Neural cell (in vitro differentiated cells): ENCODE results near the gene GMPPB. TPM values are rescaled to one million over a fixed set of nuclear protein-coding genes. Genes with fewer than 3 reads are reported as not detected.
"Not testable (repeated sequence)": the region's sequence is repeated elsewhere in the genome, so short reads cannot be mapped to it uniquely, and the experiment has no call there.

Experiments
- H2AFZ ChIP-seq: fragments of 200-600, 300-800 bp; sonication (generic), shearing (Covaris generic); 2 replicates; pipeline ENCODE4 v1.6.0; 2014; ENCODE audit warnings: low read depth, mild to moderate bottlenecking, antibody characterized with exemption, low read length, moderate library complexity
- H3F3A ChIP-seq: fragments of 200-600 bp; shearing (Covaris generic); 2 replicates; pipeline ENCODE4 v1.6.1; 2016; ENCODE audit warnings: mild to moderate bottlenecking, moderate library complexity, mixed read lengths, antibody characterized with exemption, low read length; ENCODE audit not compliant: insufficient read depth, poor library complexity, severe bottlenecking
- H3K27ac ChIP-seq: fragments of 200-600, 300-800 bp; sonication (generic), shearing (Covaris generic); 2 replicates; pipeline ENCODE4 v1.5.1; 2014; ENCODE audit warnings: mild to moderate bottlenecking, low read length, moderate library complexity
- H3K27me3 ChIP-seq: fragments of 300-800, 200-600 bp; sonication (generic), shearing (Covaris generic); 2 replicates; pipeline ENCODE4 v1.6.0; 2014; ENCODE audit warnings: mild to moderate bottlenecking, low read depth, low read length, moderate library complexity; ENCODE audit not compliant: insufficient read depth
- H3K36me3 ChIP-seq: fragments of 300-800, 200-600 bp; sonication (generic), shearing (Covaris generic); 2 replicates; pipeline ENCODE4 v1.5.1; 2014; ENCODE audit warnings: mild to moderate bottlenecking, antibody characterized with exemption, low read length, moderate library complexity; ENCODE audit not compliant: insufficient read depth
- H3K4me2 ChIP-seq: fragments of 300-800, 200-600 bp; sonication (generic), shearing (Covaris generic); 2 replicates; pipeline ENCODE4 v1.6.0; 2014; ENCODE audit warnings: mild to moderate bottlenecking, low read length
- H3K4me3 ChIP-seq: fragments of 300-800, 200-600 bp; sonication (generic), shearing (Covaris generic); 2 replicates; pipeline ENCODE4 v1.5.1; 2014; ENCODE audit warnings: mild to moderate bottlenecking, low read length, moderate library complexity
- H3K79me2 ChIP-seq: fragments of 200-600 bp; shearing (Covaris generic); replicated peaks from 2 replicates; pipeline ENCODE4 v1.6.0; 2014; ENCODE audit warnings: mild to moderate bottlenecking, low read length, moderate library complexity; ENCODE audit not compliant: insufficient read depth
- H3K9ac ChIP-seq: fragments of 300-800, 200-600 bp; sonication (generic), shearing (Covaris generic); 2 replicates; pipeline ENCODE4 v1.6.1; 2016; ENCODE audit warnings: mild to moderate bottlenecking, low read length, mixed read lengths
- H3K9me2 ChIP-seq: fragments of 200-600 bp; shearing (Covaris generic); 2 replicates; pipeline ENCODE4 v1.6.1; 2016; ENCODE audit warnings: mild to moderate bottlenecking, low read length, mixed read lengths; ENCODE audit not compliant: insufficient read depth
- H3K9me3 ChIP-seq: fragments of 200-600, 300-800 bp; sonication (generic), shearing (Covaris generic); 2 replicates; pipeline ENCODE4 v1.6.1; 2016; ENCODE audit warnings: mild to moderate bottlenecking, mixed run types, low read length, moderate library complexity, mixed read lengths
- H4K20me1 ChIP-seq: fragments of 200-600 bp; shearing (Covaris generic); 2 replicates; pipeline ENCODE4 v1.6.1; 2016; ENCODE audit warnings: mild to moderate bottlenecking, mixed run types; ENCODE audit not compliant: insufficient read depth
- EP300 ChIP-seq: fragments of 450-650 bp; conservative IDR thresholded peaks from 2 replicates; pipeline ENCODE4 v1.6.1; 2014; ENCODE audit warnings: antibody characterized with exemption, mild to moderate bottlenecking, moderate library complexity; ENCODE audit not compliant: poor library complexity, severe bottlenecking
- EZH2 ChIP-seq: fragments of 200-600, 300-800 bp; shearing (Covaris generic), sonication (generic); IDR thresholded peaks from 2 replicates; pipeline ENCODE4 v1.6.1; 2014; ENCODE audit warnings: antibody characterized with exemption, low read length, borderline replicate concordance, mild to moderate bottlenecking; ENCODE audit not compliant: insufficient read depth, poor library complexity, severe bottlenecking
- MXI1 ChIP-seq: fragments of 450-650 bp; conservative IDR thresholded peaks from 2 replicates; pipeline ENCODE4 v1.6.1; 2014; ENCODE audit warnings: antibody characterized with exemption, mild to moderate bottlenecking; ENCODE audit not compliant: poor library complexity, severe bottlenecking
- POLR2AphosphoS5 ChIP-seq: IDR thresholded peaks from 2 replicates; pipeline ENCODE4 v1.6.1; 2012
- RAD21 ChIP-seq: fragments of 450-650 bp; conservative IDR thresholded peaks from 2 replicates; pipeline ENCODE4 v1.6.1; 2014; ENCODE audit warnings: antibody characterized with exemption, mild to moderate bottlenecking, moderate library complexity
- SMC3 ChIP-seq: fragments of 450-650 bp; conservative IDR thresholded peaks from 2 replicates; pipeline ENCODE4 v1.6.1; 2014; ENCODE audit warnings: antibody characterized with exemption, mild to moderate bottlenecking, moderate library complexity; ENCODE audit not compliant: poor library complexity
- polyA plus RNA-seq: library from polyadenylated mRNA; depleted of rRNA; stranded (reverse); fragments of >200 nt; gene quantifications from 2 replicates; pipeline ENCODE4 v1.2.3, GENCODE V29; 2014
- TF ChIP-seq, protein P1 (sequence below): fragments of 450-650 bp; IDR thresholded peaks from 2 replicates; pipeline ENCODE4 v1.5.1; 2014; ENCODE audit warnings: antibody characterized with exemption, mild to moderate bottlenecking, moderate library complexity; ENCODE audit not compliant: poor library complexity, severe bottlenecking
- TF ChIP-seq, protein P2 (sequence below): IDR thresholded peaks from 2 replicates; pipeline ENCODE4 v1.6.1; 2012; ENCODE audit warnings: borderline replicate concordance

The GMPPB gene
- polyA plus RNA-seq, 1 donor from 2014 or later = 20.8 TPM

- Histone ChIP-seq H4K20me1 (no peaks in the 10 kb centered on the region), H3K27me3 (no peaks in the 10 kb centered on the region)
These were observed 26.3 kb upstream of the GMPPB start for GRCh38 chr3:49750056-49750455.

DNA sequence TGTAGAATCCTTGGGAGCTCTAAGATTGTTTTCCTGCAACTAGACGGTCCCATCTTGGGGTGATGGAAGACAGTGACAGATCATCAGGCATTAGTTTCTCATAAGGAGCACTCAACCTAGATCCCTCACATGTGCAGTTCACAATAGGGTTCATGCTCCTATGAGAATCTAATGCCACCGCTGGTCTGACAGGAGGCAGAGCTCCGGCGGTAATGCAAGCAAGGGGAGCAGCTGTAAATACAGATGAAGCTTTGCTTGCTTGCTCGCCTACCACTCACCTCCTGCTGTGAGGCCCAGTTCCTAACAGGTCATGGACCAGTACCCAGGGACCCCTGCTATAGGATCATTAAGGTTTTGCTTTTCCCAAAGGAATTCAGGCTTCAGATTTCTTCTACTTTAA is 25.1 kb upstream of the GMPPB start:
- H3K9me2 ChIP-seq, H3K4me3 ChIP-seq, H3F3A ChIP-seq, H3K36me3 ChIP-seq, H3K27me3 ChIP-seq, H3K4me2 ChIP-seq, H3K9ac ChIP-seq, H3K9me3 ChIP-seq, H4K20me1 ChIP-seq, H3K27ac ChIP-seq, H2AFZ ChIP-seq: not testable (repeated sequence)
- peaks cover 30% of the 10 kb centered on the region for H3K79me2 ChIP-seq

More at GRCh38 chr3:49750056-49750455, 26.3 kb upstream of the GMPPB start:
- H3K4me2 ChIP-seq = no peak overlapping the region
- H2AFZ ChIP-seq = no peak overlapping the region
- TF ChIP-seq RAD21 (no peak), EP300 (no peak), SMC3 (no peak), EZH2 (no peak)
- H3K36me3 ChIP-seq = no peaks in the 10 kb centered on the region
- H3K9ac ChIP-seq = no peak overlapping the region
- no peak overlapping the region for H3K27ac ChIP-seq
- H3K9me3 ChIP-seq = no peaks in the 10 kb centered on the region
- no peak overlapping the region for H3K4me3 ChIP-seq
- H3K79me2 ChIP-seq = peaks cover 38% of the 10 kb centered on the region
- H3K9me2 ChIP-seq = no peaks in the 10 kb centered on the region
- no peaks in the 10 kb centered on the region for H3F3A ChIP-seq

DNA sequence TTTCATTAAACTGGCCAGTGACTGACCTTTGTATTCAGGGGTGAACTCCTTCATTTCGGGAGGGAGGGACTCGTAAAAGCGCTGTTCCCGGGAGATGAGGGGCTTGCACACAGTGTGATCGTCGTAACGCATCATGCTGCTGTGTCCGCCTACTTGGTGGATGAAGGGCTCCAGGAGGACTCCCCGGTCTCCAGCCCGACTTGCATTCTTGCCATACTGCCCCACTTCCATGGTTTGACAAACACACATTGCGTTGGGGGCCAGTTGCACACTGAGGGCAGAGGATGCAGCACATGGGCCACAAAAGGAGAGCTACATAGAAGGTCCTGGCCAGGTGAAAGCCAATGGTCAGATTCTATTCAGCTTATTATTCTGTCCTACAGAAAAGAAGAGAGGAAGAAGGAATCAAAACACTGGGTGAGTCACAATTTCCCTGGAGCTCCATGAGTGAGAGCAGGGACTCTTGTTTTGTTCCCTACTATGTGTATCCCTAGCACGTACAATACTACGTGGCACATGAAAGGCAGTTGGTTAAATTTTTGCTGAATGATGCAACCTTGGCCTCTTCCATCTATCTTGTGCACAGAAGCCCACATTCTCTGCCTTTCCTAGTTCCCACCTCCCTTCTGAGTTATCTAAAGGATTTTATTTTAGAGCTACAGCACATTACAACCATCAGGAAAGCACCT is 24.2 kb upstream of the GMPPB start:
- H3K4me2 ChIP-seq = no peak overlapping the region
- no peaks in the 10 kb centered on the region for H4K20me1 ChIP-seq
- H3K9me3 ChIP-seq = no peaks in the 10 kb centered on the region
- no peak overlapping the region for H2AFZ ChIP-seq
- H3K27ac ChIP-seq = no peak overlapping the region
- TF ChIP-seq RAD21 (no peak), EP300 (no peak), EZH2 (no peak), MXI1 (no peak), SMC3 (no peak), POLR2AphosphoS5 (no peak)
- TF ChIP-seq, protein P1, sequence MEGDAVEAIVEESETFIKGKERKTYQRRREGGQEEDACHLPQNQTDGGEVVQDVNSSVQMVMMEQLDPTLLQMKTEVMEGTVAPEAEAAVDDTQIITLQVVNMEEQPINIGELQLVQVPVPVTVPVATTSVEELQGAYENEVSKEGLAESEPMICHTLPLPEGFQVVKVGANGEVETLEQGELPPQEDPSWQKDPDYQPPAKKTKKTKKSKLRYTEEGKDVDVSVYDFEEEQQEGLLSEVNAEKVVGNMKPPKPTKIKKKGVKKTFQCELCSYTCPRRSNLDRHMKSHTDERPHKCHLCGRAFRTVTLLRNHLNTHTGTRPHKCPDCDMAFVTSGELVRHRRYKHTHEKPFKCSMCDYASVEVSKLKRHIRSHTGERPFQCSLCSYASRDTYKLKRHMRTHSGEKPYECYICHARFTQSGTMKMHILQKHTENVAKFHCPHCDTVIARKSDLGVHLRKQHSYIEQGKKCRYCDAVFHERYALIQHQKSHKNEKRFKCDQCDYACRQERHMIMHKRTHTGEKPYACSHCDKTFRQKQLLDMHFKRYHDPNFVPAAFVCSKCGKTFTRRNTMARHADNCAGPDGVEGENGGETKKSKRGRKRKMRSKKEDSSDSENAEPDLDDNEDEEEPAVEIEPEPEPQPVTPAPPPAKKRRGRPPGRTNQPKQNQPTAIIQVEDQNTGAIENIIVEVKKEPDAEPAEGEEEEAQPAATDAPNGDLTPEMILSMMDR = no peak
- TF ChIP-seq, protein P2, sequence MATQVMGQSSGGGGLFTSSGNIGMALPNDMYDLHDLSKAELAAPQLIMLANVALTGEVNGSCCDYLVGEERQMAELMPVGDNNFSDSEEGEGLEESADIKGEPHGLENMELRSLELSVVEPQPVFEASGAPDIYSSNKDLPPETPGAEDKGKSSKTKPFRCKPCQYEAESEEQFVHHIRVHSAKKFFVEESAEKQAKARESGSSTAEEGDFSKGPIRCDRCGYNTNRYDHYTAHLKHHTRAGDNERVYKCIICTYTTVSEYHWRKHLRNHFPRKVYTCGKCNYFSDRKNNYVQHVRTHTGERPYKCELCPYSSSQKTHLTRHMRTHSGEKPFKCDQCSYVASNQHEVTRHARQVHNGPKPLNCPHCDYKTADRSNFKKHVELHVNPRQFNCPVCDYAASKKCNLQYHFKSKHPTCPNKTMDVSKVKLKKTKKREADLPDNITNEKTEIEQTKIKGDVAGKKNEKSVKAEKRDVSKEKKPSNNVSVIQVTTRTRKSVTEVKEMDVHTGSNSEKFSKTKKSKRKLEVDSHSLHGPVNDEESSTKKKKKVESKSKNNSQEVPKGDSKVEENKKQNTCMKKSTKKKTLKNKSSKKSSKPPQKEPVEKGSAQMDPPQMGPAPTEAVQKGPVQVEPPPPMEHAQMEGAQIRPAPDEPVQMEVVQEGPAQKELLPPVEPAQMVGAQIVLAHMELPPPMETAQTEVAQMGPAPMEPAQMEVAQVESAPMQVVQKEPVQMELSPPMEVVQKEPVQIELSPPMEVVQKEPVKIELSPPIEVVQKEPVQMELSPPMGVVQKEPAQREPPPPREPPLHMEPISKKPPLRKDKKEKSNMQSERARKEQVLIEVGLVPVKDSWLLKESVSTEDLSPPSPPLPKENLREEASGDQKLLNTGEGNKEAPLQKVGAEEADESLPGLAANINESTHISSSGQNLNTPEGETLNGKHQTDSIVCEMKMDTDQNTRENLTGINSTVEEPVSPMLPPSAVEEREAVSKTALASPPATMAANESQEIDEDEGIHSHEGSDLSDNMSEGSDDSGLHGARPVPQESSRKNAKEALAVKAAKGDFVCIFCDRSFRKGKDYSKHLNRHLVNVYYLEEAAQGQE = no peak
- H3K9ac ChIP-seq = no peak overlapping the region
- no peaks in the 10 kb centered on the region for H3K9me2 ChIP-seq
- H3K36me3 ChIP-seq = no peaks in the 10 kb centered on the region
- H3F3A ChIP-seq = no peaks in the 10 kb centered on the region
- no peaks in the 10 kb centered on the region for H3K27me3 ChIP-seq
- H3K79me2 ChIP-seq = peaks cover 20% of the 10 kb centered on the region
- no peak overlapping the region for H3K4me3 ChIP-seq
